Stimulated activated CD4-positive, alpha-beta T cell treated with anti-CD3 and anti-CD28 coated beads, Interleukin-4, amount 100 ng/mL, for 4 hours (primary cell): ENCODE results near the gene AMOTL1.
"Not testable (repeated sequence)": the region's sequence is repeated elsewhere in the genome, so short reads cannot be mapped to it uniquely, and the experiment has no call there.

Source experiments
- DNase-seq, 2 experiments: peaks; one replicate each; pipeline ENCODE4 v3.0.0-alpha.2; 2020

The AMOTL1 gene

GRCh38 chr11:94796190-94796580 lies 28.0 kb downstream of the AMOTL1 start:
- no peak for DNase-seq

GRCh38 chr11:94796863-94797262 lies 28.7 kb downstream of the AMOTL1 start:
- no peak for DNase-seq

- DNase-seq, result no peak
Measured at GRCh38 chr11:94799726-94800125, 31.6 kb downstream of the AMOTL1 start.

- DNase-seq, result no peak
Measured at GRCh38 chr11:94800414-94800813, 32.3 kb downstream of the AMOTL1 start.

GRCh38 chr11:94801866-94802460 lies 33.8 kb downstream of the AMOTL1 start:
- DNase-seq, result no peak

GRCh38 chr11:94802501-94802900 lies 34.3 kb downstream of the AMOTL1 start:
- no peak for DNase-seq

- DNase-seq, result no peak
Measured at GRCh38 chr11:94803491-94803890, 35.3 kb downstream of the AMOTL1 start.

- DNase-seq, result no peak
Measured at GRCh38 chr11:94804874-94805273, 36.7 kb downstream of the AMOTL1 start.

- DNase-seq, result no peak
Measured at GRCh38 chr11:94806014-94806413, 37.9 kb downstream of the AMOTL1 start.

GRCh38 chr11:94806419-94806818 lies 38.3 kb downstream of the AMOTL1 start:
- no peak for DNase-seq

GRCh38 chr11:94809251-94809650 lies 41.1 kb downstream of the AMOTL1 start:
- DNase-seq, result no peak

GRCh38 chr11:94812724-94813720 lies 44.9 kb downstream of the AMOTL1 start:
- not testable (repeated sequence) for DNase-seq

- no peak for DNase-seq
Measured at GRCh38 chr11:94814272-94814976, 46.3 kb downstream of the AMOTL1 start.

GRCh38 chr11:94815705-94816344 lies 47.7 kb downstream of the AMOTL1 start:
- DNase-seq, result no peak

- no peak for DNase-seq
Measured at GRCh38 chr11:94820480-94820879, 52.3 kb downstream of the AMOTL1 start.

- DNase-seq, result no peak
Measured at GRCh38 chr11:94821439-94821838, 53.3 kb downstream of the AMOTL1 start.

GRCh38 chr11:94822080-94822479 lies 53.9 kb downstream of the AMOTL1 start:
- DNase-seq, result no peak

- no peak for DNase-seq
Measured at GRCh38 chr11:94823102-94823732, 55.1 kb downstream of the AMOTL1 start.

GRCh38 chr11:94825031-94825430 lies 56.9 kb downstream of the AMOTL1 start:
- DNase-seq, result no peak

GRCh38 chr11:94825481-94825880 lies 57.3 kb downstream of the AMOTL1 start:
- no peak for DNase-seq

- DNase-seq, result no peak
Measured at GRCh38 chr11:94826415-94826814, 58.3 kb downstream of the AMOTL1 start.

- DNase-seq, result no peak
Measured at GRCh38 chr11:94828088-94828487, 59.9 kb downstream of the AMOTL1 start.
